Placental epithelial cell (primary cell): Measurements from ENCODE around the gene PRDM7. TPM values are rescaled to one million over a fixed set of nuclear protein-coding genes. Genes with fewer than 3 reads are reported as not detected.

Source experiments
- total RNA-seq: library from RNA; depleted of rRNA; stranded (reverse); fragments of >200 nt; gene quantifications from 2 replicates; pipeline ENCODE4 v1.2.3, GENCODE V29; 2012

The PRDM7 gene
- not detected in 2 replicates for total RNA-seq

GRCh38 chr16:90077240-90077756 lies at the start of gene PRDM7:
Gene PRDM7 (minus strand): TSS chr16:90077331. CDS start chr16:90075910, 1,421 bp downstream.

DNA sequence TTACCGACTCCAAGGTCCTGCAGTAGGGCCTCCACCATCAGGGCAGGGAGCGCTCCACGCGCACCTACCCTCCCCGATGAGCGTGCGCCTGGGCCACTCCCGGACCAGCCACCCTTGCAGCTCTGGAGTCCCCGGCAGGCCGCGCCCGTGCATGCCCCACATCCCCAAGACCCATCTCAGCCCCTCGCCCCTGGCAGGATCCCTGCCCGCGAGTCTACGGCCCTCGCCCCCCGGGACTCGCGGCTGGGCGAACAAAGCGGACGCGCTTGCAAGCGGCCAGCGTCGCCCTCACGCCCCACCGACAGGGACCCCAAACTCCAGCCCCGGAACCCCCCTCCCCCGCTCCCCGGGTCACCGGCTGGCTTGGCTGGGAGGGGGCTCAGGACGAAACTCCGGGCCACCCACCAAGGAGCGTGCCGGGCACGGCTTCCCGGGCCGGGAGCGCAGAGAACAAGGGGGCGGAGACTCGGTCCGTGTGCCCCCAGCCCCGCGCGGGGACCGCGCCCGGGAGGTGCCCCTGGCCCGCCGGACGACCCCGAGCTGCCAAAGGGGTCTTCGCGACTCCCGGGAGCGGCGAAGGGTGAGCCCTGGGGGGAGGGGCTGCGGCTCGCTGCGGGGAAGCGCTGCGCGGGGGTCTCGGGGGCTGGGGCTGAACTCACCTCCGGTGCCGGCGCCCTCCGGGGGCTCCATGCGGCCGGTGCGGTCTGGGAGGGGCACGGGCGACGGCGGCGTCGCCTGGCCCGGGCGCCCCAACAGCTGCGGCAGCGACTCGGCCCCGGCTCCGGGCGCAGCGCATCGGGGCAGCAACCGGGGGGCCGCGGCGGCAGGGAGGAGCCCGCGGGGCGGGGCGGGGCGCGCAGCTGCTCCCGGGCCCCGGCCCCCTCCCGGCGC lies 58.2 kb downstream of the PRDM7 start, which contains the start of gene DBNDD1:
DBNDD1 (minus strand) TSS at position 805 of the 891 bp plus-strand sequence; CDS start at position 690, 115 bp downstream.

Other genes starting within 250 kb of the PRDM7 start
- gene SPIRE2, start 248.9 kb downstream of the PRDM7 start, total RNA-seq, result 6.1 and 10.2 TPM in 2 replicates
- gene TCF25, start 203.7 kb downstream of the PRDM7 start, total RNA-seq, result 254 and 342 TPM in 2 replicates
- 9.3 and 12.2 TPM in 2 replicates for gene MC1R, start 158.5 kb downstream of the PRDM7 start, total RNA-seq
- 85.2 and 182 TPM in 2 replicates for gene TUBB3, start 154.0 kb downstream of the PRDM7 start, total RNA-seq
- 34.2 and 103 TPM in 2 replicates for gene DEF8, start 128.6 kb downstream of the PRDM7 start, total RNA-seq
- under 0.01 and 0.11 TPM in 2 replicates for gene DBNDD1, start 57.9 kb downstream of the PRDM7 start, total RNA-seq